Measurements from ENCODE around the gene TLR10.

- no peak for TF ChIP-seq CTCF (IDR thresholded peaks at IDR 0.05; ENCODE audit: borderline replicate concordance, extremely low read depth, low read length, poor library complexity, severe bottlenecking)
- no peak for TF ChIP-seq EZH2 (IDR thresholded peaks at IDR 0.05; ENCODE audit: borderline replicate concordance, low read depth, low read length, severe bottlenecking)
Measured at GRCh38 chr4:38764277-38764676, 18.5 kb downstream of the TLR10 start.
